ENCODE results near the gene CD320.
A peak's percentile ranks its signal among the peaks of the same experiment; 100 is the strongest.
"Not testable (repeated sequence)": the region's sequence is repeated elsewhere in the genome, so short reads cannot be mapped to it uniquely, and the experiment has no call there.

Gene CD320
- 11.5 to 17.9 reads per million in 2 donors for total RNA-seq

- DNase-seq, result peak; percentile 62 to 93 (median 81)
Measured at GRCh38 chr19:8307965-8308866, at the start of gene CD320. Gene CD320 (minus strand): TSS chr19:8308358. CDS start chr19:8308290, 68 bp downstream.

- no peak for DNase-seq
Measured at GRCh38 chr19:8357007-8357521, 48.9 kb upstream of the CD320 start.

DNA sequence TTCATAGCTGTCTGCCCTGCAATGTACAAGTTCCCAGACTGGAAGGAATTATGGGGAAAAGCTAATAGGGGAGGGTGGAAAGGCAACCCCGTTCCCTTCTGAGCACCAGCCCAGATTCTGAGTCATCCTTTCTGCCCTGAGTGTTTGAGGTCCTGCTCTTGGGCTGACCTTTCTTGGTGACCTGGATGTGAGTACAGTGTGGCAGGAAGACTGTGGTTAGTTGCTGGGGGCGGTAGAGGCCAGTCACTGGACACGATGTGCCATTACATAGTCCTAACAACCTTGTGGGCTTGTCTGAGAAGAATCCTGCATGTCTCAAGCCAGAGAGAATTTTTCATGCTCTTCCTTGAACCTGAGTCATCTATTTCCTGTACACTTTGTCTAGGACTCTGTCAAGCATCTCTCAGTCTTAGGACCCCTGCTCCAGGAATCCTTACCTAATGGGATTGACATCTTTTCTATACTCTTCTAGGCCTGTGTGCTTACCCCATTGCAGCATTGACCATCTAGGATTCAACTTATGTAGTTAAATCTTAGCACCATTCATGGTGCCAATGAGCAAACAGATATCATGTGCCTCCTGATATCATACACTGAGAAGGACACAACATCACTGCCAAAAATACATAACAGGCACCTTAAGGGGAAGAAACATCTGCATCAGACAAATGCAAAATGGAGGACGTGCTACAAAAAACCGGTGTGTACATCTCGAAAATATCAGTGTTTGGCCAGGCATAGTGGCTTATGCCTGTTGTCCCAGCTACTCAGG, 47.7 kb upstream of the CD320 start:
- DNase-seq, result no peak

DNA sequence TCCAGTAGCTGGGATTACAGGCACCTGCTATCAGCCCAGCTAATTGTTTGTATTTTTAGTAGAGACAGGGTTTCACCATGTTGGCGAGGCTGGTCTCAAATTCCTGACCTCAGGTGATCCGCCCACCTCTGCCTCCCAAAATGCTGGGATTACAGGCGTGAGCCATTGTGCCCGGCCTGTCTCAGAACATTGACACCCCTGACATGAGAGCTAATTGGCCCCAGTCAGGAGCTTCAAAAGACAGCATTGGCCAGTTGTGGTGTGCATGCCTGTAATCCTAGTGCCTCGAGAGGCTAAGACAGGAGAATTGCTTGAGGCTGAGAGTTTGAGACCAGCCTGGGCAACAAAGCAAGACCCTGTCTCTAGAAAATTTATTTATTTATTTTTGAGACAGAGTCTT, 44.7 kb upstream of the CD320 start:
- DNase-seq, result not testable (repeated sequence)

DNA sequence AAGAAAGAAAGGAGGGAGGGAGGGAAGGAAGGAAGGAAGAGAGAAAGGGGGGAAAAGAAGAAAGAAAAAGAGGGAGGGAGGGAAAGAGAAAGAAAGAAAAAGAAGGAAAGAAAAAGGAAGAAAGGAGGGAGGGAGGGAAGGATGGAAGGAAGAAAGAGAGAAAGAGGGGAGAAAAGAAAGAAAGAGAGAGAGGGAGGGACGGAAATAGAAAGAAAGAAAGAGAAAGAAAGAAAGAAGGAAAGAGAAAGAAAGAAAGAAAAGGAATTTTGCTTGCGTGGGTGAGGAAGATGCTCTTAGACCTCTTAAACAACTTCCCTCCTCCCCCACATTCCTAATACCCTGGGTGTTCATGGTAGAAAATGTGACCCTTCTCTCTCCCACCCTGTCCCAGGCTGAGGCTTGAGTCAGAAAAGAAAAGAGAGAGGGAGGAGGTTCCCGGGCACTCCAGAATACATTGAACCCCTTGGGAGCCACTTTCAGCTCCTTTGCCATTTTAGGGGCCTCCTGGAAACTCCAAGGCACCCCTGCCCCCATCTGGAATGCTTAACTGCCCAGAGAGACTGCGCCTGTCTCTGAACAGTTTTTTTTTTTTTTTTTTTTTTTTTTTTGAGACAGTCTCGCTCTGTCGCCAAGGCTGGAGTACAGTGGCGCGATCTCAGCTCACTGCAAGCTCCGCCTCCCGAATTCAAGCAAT, 44.1 kb upstream of the CD320 start:
- no peak for DNase-seq

DNA sequence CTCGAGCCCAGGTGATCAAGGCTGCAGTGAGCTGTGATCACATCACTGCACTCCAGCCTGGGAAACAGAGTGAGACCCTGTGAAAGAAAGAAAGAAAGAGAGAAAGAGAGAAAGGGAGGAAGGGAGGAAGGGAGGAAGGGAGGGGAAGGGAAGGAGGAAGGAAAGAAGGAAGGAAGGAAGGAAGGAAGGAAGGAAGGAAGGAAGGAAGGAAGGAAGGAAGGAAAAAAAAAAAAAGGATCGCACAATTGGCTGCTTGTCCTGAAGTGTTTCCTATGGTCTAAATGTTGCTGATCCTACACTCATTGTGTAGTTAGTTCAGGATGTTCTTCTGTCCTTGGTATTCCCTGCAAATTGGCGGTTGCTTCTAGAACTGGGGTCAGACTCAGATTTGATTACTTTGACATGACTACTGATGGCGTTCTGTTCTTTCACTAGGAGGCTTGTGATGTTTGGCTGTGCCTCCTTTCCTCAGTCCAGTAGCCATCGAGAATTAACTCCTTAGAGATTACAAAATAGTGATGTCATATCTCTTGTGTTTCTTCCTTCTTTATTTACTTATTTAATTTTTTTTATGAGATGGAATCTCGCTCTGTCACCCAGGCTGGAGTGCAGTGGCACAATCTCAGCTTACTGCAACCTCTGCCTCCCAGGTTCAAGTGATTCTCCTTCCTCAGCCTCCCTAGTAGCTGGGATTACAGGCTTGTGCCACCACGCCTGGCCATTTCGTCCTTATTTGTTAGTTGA, 41.6 kb upstream of the CD320 start:
- not testable (repeated sequence) for DNase-seq

GRCh38 chr19:8343483-8343844, 35.3 kb upstream of the CD320 start:
- DNase-seq, result no peak

DNA sequence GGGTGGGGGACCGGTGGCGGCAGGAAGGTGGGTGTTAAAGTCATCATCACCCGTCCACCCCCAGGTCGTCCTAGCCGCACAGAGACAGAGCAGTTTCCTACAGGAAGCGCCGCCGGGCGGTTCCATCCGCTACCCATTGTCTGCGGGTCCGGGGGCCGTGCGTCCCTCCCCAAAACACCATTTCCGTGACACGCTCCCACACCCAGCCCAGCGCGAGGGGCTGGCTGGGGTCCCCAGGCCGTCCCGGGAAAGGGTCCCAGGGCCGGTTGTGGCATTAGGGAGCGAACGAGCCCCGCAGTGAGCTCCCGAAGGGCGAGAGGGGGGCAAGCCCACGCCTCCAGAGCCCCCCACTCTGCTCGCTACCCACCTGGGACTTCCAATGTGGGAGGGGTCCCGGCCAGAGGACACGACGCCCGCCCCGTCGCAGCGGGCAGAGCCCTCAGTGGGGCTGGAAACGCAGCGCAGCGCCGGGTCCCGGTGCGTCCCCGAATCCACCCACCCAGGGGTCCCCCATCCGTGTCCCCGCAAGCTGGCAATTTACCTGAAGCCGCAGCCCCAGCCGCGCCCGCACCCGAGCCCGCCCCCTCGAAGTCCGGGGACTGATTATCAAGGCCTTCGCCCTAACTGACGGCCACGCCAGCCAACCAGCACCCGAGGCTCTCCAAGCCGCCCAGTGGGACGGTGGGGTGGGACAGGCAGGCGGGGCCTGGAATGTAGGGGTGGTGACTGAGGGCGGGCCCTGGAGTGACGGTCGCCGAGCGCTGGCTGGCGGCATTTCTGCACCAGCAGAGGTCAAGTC, 34.7 kb upstream of the CD320 start, which contains the start of gene KANK3:
Gene KANK3, minus strand, starts transcription at position 579 of the 799 bp plus-strand sequence. CDS start 5,434 bp downstream, outside the sequence.
- peak; percentile 82 to 96 (median 90) for DNase-seq

DNA sequence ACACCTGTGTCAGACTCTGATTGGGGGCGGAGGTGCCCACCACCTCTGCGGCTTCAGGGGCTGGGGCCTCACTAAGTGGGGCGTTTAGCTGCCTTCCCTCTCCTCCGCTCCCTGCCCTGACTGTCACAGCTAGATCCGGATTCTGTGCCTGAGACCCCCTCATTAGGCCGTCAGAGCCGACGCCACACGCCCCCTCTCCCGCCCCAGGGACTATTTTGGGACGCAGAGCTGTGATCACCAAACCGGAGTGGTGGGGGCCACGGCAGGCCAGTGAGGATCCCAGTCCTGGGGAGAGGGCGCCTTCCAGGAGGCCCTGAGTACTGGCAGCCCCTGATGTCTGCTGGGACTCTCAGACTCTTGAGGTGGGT, 34.1 kb upstream of the CD320 start:
- no peak for DNase-seq

DNA sequence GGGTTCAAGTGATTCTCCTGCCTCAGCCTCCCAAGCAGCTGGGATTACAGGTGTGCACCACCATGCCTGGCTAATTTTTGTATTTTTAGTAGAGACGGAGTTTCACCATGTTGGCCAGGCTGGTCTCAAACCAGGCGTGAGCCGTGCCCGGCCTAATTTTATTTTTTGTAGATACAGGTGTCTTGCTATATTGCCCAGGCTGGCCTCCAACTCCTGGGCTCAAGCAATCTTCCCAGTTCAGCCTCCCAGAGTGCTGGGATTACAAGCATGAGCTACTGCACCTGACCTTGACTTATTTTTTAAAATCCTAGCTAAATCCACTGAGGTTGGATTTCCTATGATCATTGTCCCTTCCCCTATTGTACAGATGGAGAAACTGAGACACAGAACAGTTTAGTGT, 33.3 kb upstream of the CD320 start:
- DNase-seq, result not testable (repeated sequence)

GRCh38 chr19:8340341-8341096, 32.4 kb upstream of the CD320 start:
- DNase-seq, result no peak

GRCh38 chr19:8338835-8339234, 30.7 kb upstream of the CD320 start:
- DNase-seq, result no peak

- no peak for DNase-seq
Measured at GRCh38 chr19:8337728-8338127, 29.6 kb upstream of the CD320 start.

DNA sequence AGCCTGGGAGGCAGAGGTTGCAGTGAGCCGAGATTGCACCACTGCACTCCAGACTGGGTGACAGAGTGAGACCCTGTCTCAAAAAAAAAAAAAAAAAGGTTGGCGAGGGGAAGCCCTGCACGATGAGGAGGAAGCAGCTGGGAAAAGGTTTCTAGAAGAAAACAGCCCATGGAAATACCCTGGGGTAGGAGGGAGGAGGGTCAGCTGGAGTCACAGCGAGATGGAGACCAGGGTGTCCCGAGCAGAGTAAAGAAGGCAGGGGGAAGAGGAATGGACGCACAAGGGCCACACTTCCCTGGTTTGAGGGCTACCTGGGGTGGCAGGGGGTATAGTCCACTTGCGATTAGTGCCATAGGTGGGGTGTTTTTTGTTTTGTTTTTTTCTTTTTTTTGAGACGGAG, 28.5 kb upstream of the CD320 start:
- DNase-seq, result no peak

DNA sequence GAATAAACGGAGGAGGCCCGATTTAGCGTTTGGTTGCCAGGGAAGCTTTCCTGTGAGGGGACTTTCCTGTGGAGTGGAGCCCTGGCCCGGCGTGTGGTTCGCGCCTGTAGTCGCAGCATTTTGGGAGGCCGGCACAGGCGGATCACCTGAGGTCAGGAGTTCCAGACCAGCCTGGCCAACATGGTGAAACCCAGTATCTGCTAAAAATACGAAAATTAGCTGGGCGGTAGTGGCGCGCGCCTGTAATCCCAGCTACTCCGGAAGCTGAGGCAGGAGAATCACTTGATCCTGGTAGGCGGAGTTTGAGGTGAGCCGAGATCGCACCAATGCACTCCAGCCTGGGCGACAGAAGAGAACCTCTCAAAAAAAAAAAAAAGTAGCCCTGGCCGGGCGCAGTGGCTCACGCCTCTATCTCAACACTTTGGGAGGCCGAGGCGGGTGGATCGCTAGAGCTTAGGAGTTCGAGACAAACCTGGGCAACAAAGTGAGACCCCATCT, 28.0 kb upstream of the CD320 start:
- DNase-seq, result no peak

GRCh38 chr19:8335343-8336071, 27.3 kb upstream of the CD320 start:
- peak in 2 of 5 experiments; percentile 43 to 51 for DNase-seq

- peak in 2 of 5 experiments; percentile 4 to 81 for DNase-seq
Measured at GRCh38 chr19:8334458-8335342, 26.5 kb upstream of the CD320 start.

DNA sequence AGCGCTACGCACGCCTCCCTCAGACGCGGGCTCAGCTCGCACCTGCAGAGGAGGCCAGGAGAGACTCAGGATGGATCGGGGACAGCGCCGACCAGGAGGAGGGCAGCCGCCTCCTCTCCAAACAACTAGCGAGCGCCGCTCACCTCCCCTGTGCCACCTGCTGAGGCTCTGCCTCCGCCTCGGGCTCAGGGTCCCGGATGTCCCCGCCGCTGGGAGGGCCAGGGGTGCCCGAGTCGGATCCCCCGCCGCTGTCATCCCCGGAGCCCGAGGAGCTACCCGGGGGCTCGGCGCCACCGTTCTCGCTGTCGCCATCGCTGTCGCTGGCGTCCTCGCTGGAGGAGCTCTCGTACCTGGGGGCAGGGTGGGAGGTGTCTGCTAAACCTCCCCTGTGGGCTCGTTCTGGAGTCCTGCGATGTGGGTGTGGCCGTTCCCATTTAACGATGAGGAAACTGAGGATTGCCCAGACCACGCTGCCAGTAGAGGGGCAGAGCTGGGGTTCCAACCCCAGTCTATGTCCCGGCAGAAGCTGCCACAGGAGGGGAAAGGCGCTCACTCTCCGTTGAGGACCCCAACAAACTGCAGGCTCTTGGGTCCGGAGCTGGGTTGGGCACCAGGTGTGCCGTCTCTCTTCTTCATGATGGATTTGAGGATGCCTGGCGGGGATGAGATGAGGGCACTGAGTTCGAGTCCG, 25.8 kb upstream of the CD320 start:
- no peak for DNase-seq

Data from T-helper 2 cell (primary cell).